GM19467 (cell line): ENCODE results near the gene VWA1.
"Not testable (repeated sequence)": the region's sequence is repeated elsewhere in the genome, so short reads cannot be mapped to it uniquely, and the experiment has no call there.

Experiments used
- ATAC-seq: cut with Tn5 transposase; IDR thresholded peaks from one replicate; pipeline ENCODE4 v1.9.1; 2021; ENCODE audit warnings: mild to moderate bottlenecking, moderate library complexity; ENCODE audit not compliant: unreplicated experiment

VWA1 gene

DNA sequence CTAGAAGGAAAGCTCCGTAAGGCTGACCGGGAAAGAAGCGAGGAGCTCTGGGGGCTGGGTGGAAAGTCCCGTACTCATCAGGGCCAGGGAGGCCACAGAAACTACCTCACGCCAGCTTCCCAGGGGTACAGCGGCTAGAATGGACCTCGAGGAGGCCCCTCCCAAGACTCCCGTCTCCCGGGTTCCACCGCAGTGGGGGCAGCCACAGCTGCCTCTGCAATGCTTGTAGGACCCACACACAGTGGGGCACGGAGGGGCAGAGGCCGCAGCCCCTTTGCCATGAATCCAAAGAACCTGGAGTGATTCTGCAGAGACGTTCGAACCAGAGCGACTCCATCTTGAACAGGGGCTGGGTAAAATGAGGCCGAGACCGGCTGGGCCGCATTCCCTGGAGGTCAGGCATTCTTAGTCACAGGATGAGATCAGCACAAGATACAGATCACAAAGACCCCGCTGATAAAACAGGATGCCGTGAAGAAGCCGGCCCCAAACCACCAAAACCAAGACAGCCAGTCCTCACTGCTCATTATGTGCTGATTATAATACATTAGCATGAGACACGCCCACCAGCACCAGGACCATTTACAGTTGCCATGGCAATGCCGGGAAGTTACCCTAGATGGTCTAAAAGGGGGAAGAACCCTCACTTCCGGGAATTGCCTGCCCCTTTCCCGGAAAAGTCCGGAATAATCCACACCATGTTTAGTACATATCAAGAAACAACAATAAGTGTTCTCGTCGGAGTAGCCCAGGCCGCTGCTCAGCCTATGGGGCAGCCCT lies 12.8 kb upstream of the VWA1 start:
- ATAC-seq, result no peak

- ATAC-seq, result no peak
These were observed 12.3 kb upstream of the VWA1 start for GRCh38 chr1:1423245-1423597.

DNA sequence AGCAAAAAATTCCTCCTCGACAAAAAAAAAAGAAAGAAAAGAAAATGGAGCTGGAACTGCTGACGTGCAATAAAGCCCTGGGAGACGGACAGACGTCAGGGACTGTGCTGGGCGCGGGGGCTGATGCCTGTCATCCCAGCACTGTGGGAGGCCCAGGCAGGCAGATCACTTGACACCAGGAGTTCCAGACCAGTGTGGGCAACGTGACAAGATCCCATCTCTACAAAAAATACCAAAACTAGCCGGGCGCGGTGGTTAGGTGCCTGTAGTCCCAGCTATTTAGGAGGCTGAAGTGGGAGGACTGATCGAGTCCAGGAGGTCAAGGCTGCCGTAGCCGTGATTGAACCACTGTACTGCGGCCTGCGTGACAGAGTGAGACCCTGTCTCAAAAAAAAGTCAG lies 10.8 kb upstream of the VWA1 start:
- no peak for ATAC-seq

GRCh38 chr1:1425426-1425752 lies 10.1 kb upstream of the VWA1 start:
- no peak for ATAC-seq

- no peak for ATAC-seq
These were observed 9.6 kb upstream of the VWA1 start for GRCh38 chr1:1425753-1426495.

DNA sequence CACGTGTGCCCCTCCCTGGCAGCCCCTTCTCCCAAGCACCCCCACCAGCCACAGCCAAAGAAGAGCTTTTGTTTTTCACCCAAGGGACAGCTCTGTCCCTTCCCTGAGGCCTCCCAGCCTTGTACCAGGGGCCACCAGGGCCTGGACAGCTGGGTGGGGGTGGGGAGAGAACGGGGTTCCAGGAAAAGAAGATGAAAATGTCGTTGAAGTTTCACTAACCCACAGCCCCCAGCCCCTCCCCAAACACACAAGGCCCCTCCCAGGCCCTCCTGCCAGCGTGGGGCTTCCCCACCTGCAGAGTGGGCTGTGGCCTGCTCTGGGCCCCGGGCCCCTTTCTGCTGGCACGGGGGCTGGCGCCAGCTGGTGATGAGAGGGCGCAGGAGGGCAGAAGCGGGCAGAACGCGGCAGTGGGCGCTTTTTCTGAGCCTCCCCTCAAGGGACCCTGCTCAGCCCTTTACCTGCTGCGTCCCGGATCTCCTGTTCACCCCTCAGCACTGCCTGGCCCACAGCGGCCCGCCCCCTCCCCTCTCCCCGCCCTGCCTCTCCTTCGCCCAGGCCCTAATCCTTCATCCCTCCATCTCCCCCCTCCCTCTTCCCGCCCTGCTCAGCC lies 8.9 kb upstream of the VWA1 start:
- ATAC-seq, result no peak

DNA sequence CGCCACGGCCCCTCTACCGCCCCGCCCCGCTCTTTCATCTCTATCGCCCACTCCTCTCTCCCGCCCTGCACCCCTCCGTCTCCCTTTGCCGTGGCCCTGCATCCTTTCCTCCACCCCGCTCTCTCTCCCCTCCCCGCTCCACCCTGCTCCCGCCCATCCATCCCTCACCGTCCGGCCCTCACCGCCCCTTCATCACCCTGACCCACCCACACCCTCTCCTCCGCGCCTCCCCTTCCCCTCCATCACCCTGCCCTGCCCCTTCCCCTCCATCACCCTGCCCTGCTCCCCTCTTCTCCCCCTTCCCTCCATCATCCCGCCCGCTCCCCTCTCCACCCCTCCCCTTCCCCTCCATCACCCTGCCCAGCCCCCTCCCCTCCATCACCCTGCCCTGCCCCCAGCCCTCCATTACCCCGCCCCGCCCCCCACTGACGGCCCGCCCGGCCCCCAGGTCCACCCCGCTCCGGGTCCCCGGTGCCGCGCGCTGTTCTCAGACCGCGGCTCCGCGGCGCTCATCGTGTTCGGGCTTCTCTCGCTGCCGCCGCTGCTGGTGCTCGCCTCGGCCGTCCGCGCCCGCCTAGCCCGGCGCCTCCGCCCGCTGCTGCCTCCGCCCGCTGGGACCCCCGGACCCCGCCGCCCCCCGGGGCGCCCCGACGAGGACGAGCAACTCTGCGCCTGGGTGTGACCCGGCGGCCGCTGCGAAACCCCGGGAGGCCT lies 8.2 kb upstream of the VWA1 start:
- ATAC-seq, result no peak

DNA sequence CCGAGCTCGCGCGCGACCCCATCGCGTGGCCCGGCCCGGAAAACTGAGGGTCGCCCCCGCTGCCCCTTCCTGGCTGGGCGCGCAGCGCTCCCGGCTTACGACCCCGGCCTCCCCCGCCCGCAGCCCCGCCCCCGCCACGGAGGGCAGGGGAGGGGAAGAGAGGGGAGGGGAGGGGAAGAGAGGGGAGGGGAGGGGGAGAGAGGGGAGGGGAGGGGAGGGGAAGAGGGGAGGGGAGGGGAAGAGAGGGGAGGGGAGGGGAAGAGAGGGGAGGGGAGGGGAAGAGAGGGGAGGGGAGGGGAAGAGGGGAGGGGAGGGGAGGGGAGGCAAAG lies 7.7 kb upstream of the VWA1 start:
- no peak for ATAC-seq

DNA sequence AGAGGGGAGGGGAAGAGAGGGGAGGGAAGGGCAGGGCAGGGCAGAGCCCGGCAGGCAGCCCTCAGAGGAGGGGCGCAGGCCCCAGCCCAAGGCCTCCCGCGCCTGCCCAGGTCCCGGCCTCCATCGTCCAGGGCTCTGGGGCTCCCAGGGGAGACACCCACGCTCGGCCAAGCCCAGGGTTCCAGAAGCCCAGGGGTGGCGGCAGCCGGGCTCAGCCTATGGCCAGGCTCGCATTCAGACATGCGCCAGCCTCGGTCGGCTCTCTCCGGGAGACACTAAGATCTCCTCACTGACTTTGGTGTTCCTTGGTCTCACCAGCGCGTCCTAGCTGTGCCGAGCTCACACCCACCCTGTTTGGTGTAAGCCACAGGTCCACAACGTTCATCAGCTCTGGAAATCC lies 7.3 kb upstream of the VWA1 start:
- ATAC-seq, result no peak

DNA sequence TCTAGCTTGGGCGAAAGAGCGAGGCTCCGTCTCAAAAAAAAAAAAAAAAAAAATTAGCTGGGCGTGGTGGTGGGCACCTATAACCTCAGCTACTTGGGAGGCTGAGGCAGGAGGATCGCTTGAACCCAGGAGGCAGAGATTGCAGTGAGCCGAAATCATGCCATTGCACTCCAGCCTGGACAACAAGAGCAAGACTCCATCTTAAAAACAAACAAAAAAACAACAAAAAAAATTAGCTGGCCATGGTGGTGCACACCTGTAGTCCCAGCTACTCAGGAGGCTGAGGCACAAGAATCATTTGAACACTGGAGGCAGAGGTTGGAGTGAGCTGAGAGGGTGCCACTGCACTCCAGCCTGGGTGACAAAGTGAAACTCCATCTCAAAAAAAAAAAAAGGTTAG lies 6.5 kb upstream of the VWA1 start:
- not testable (repeated sequence) for ATAC-seq

GRCh38 chr1:1429671-1430073 lies 5.8 kb upstream of the VWA1 start:
- no peak for ATAC-seq

DNA sequence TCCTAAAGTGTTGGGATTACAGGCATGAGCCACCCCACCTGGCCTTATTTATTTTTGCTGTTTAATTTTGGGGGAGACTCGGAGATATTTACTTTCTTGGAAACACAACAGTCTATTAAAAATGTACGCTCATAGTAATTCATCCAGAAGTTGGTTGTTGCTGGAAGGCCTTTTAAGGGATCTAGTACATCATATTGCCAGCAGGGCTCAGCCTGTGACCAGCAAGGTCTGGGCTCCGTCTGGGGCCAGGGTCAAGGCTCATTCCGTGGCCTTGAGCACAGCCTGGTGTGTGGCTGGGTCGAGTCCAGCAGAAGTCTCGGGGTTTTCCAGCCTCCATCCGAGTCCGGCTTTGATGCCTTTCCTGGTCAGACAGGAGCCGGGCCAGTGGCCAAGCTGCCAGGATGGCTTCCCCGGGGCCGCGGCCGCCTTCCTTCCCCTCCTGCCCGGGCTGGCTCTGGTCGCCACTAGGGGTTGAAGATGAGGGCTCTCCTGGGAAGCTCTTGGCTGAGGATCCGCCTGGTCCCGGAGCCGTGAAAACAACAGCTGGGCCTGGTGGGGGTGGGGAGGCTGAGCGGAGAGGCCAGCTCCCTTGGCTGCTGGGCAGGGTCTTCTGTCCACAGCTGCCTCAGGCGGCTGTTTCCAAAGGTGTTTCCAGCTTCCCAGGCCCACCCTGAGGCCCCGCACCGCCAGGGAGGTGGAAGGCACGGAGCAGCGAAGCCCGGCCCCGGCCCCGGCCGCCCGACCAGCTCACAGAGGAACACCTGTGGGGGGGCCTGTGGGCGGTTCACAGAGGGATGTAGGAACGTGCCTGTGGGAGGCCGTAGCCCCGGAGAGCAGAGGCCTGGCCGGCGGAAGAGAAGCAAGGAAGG lies 5.1 kb upstream of the VWA1 start:
- ATAC-seq, result no peak

GRCh38 chr1:1430992-1431844 lies 4.3 kb upstream of the VWA1 start:
- no peak for ATAC-seq

DNA sequence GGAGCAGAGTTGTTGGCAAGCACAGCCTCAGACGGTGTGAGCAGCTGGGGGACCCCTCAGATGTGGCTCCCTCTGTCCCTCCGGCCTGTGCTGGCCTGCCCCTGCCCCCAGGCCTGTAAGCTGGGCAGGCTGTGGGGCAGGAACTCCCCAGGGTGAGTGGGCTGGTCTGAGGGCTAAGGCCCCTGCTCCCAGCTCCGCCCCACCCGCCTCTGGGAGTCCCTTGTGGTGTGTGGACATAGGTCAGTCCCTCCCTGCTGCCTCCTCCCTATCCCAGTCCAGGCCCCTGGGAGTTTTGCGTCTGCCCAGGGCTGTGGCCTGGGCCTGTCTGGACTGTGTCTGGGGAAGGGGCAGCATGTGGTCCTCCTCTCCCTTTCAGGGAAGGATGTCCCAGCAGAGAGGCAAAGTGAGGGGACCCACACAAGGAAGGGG lies 3.6 kb upstream of the VWA1 start:
- no peak for ATAC-seq

DNA sequence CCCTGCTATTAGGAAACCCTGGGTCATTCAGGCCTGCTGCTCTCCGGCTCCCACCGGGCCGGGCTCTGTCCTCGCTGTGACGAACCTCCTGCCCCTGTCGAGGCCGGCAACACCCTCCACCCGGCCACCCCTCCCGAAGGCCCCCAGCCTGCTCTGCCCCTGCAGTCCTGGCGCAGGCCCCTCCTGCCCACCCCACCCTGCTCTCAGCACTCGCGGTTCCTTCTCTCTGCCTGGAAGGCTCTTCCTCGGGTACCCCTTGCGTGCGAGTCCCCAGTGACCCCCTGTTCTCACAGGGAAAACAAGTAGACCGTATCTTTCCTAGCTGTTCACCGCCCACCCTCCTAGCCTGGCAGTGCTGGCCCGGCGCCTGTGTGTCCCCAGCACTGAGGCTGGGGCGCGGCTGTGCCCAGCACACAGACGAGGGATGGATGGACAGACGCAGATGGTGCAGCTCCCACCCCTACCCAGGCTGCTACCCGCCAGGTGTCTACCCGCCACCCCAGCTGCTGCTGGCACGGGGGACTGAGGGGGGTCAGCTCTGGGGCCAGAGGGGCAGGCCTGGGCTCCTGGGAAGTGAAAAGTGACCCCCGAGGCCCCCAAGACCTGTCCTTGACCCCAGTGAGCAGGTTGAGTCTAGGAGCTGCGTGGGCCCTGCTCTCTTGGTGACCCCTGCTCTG lies 3.1 kb upstream of the VWA1 start:
- ATAC-seq, result no peak

GRCh38 chr1:1432951-1433803 lies 2.3 kb upstream of the VWA1 start:
- ATAC-seq, result no peak

DNA sequence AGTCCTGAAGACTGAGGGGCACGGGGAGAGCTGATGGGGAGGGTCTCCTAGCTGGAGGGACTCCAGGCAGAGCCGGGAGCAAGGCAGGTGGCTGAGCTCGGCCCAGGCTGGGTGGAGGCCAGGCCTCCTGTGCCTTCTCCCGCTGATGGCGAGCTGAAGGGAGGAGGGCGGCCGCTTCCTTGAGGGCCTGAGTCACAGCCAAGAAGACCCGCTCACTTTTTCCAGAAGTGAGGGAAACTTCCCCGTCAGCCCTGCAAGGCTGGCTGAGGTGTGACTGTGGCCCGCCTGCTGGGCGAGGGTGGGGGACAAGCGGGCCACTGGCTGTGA lies 1.7 kb upstream of the VWA1 start:
- ATAC-seq, result no peak

- no peak for ATAC-seq
These were observed 1.2 kb upstream of the VWA1 start for GRCh38 chr1:1434131-1434823.
